GM23338 (cell line): ENCODE results near the gene TRPM1. TPM values are rescaled to one million over a fixed set of nuclear protein-coding genes. Genes with fewer than 3 reads are reported as not detected.
A peak's percentile ranks its signal among the peaks of the same experiment; 100 is the strongest.

Source experiments
- ATAC-seq: fragments of 200-7000 bp; cut with Tn5 transposase; 3 replicates; pipeline ENCODE4 v1.9.1; 2020
- DNase-seq: peaks from one replicate; pipeline ENCODE4 v3.0.0-alpha.2; 2015; ENCODE audit warnings: low spot score
- H2AFZ ChIP-seq: fragments of 200-600 bp; sonication (generic); 2 replicates; pipeline ENCODE4 v1.8.0; 2016; ENCODE audit warnings: antibody characterized with exemption, mild to moderate bottlenecking, moderate library complexity
- H3F3A ChIP-seq: fragments of 200-600 bp; sonication (generic); replicated peaks from 2 replicates; pipeline ENCODE4 v1.8.0; 2017; ENCODE audit warnings: antibody characterized with exemption, mixed run types, low read depth
- H3K27ac ChIP-seq: fragments of 200-600 bp; sonication (generic); 2 replicates; pipeline ENCODE4 v1.6.1; 2016; ENCODE audit warnings: low read depth
- H3K27me3 ChIP-seq: fragments of 200-600 bp; sonication (generic); 2 replicates; pipeline ENCODE4 v1.8.0; 2016; ENCODE audit warnings: mild to moderate bottlenecking, mixed run types, moderate library complexity; ENCODE audit not compliant: insufficient read depth
- H3K36me3 ChIP-seq: fragments of 200-600 bp; sonication (generic); 2 replicates; pipeline ENCODE4 v1.8.0; 2016; ENCODE audit warnings: mild to moderate bottlenecking; ENCODE audit not compliant: insufficient read depth
- H3K4me1 ChIP-seq: fragments of 200-600 bp; sonication (generic); 2 replicates; pipeline ENCODE4 v1.8.0; 2016; ENCODE audit warnings: mild to moderate bottlenecking, moderate library complexity; ENCODE audit not compliant: insufficient read depth
- H3K4me2 ChIP-seq: fragments of 200-600 bp; sonication (generic); 2 replicates; pipeline ENCODE4 v1.7.1; 2017; ENCODE audit warnings: mixed run types
- H3K4me3 ChIP-seq: fragments of 200-600 bp; sonication (generic); 2 replicates; pipeline ENCODE4 v1.6.1; 2016; ENCODE audit warnings: mixed run types
- H3K79me2 ChIP-seq: fragments of 200-600 bp; sonication (generic); replicated peaks from 2 replicates; pipeline ENCODE4 v1.8.0; 2017; ENCODE audit warnings: mild to moderate bottlenecking; ENCODE audit not compliant: insufficient read depth
- H3K9me2 ChIP-seq: fragments of 200-600 bp; sonication (generic); 2 replicates; pipeline ENCODE4 v1.8.0; 2017; ENCODE audit not compliant: insufficient read depth
- H4K20me1 ChIP-seq: fragments of 200-600 bp; sonication (generic); replicated peaks from 2 replicates; pipeline ENCODE4 v1.8.0; 2017; ENCODE audit warnings: mild to moderate bottlenecking; ENCODE audit not compliant: insufficient read depth
- H3K27ac Mint-ChIP-seq: 2 replicates; pipeline ENCODE4 v1.8.0; 2020; ENCODE audit warnings: inconsistent platforms, mild to moderate bottlenecking, moderate library complexity, mixed read lengths
- H3K27me3 Mint-ChIP-seq: 3 replicates; pipeline ENCODE4 v1.8.0; 2022; ENCODE audit warnings: low read depth, mild to moderate bottlenecking, moderate library complexity, mixed read lengths, inconsistent platforms; ENCODE audit not compliant: insufficient read depth, poor library complexity
- H3K36me3 Mint-ChIP-seq: 3 replicates; pipeline ENCODE4 v1.8.0; 2021; ENCODE audit warnings: low read depth, mild to moderate bottlenecking, inconsistent platforms, moderate library complexity, mixed read lengths
- H3K4me1 Mint-ChIP-seq: 3 replicates; pipeline ENCODE4 v1.8.0; 2020; ENCODE audit warnings: mild to moderate bottlenecking, inconsistent platforms, mixed read lengths
- H3K4me3 Mint-ChIP-seq: 3 replicates; pipeline ENCODE4 v1.8.0; 2021; ENCODE audit warnings: moderate library complexity, mild to moderate bottlenecking, inconsistent platforms, mixed read lengths
- H3K9me3 Mint-ChIP-seq: 3 replicates; pipeline ENCODE4 v1.8.0; 2020; ENCODE audit warnings: moderate library complexity, mild to moderate bottlenecking, inconsistent platforms, mixed read lengths
- EZH2phosphoT487 ChIP-seq: fragments of 200-600 bp; sonication (generic); IDR thresholded peaks from one replicate; pipeline ENCODE4 v1.8.1; 2018; ENCODE audit warnings: antibody characterized with exemption; ENCODE audit not compliant: unreplicated experiment
- JUNB ChIP-seq: IDR thresholded peaks from one replicate; pipeline ENCODE4 v1.6.1; 2016; ENCODE audit warnings: antibody characterized with exemption; ENCODE audit not compliant: unreplicated experiment
- NANOG ChIP-seq: IDR thresholded peaks from 2 replicates; pipeline ENCODE4 v1.6.1; 2016; ENCODE audit warnings: antibody characterized with exemption, borderline replicate concordance
- POLR2AphosphoS5 ChIP-seq: IDR thresholded peaks from 2 replicates; pipeline ENCODE4 v1.6.1; 2016; ENCODE audit warnings: antibody characterized with exemption, low read depth
- ZNF331 ChIP-seq: fragments of 250-450 bp; sonication (Bioruptor Pico); IDR thresholded peaks from 2 replicates; pipeline ENCODE4 v1.5.0; 2020; ENCODE audit warnings: low read depth, mild to moderate bottlenecking, moderate library complexity
- polyA plus RNA-seq: library from polyadenylated mRNA; unstranded; fragments of >200 nt; fragmentation: Nextera tagmentation; extraction: Ambion mirVana; gene quantifications from 2 replicates; pipeline ENCODE4 v1.2.1, GENCODE V29; 2016
- total RNA-seq: library from RNA; depleted of rRNA; stranded (reverse); fragments of >200 nt; shearing (Covaris generic); gene quantifications from 2 replicates; pipeline ENCODE4 v1.2.3, GENCODE V29; 2014
- TF ChIP-seq, protein P1 (sequence below): IDR thresholded peaks from one replicate; pipeline ENCODE4 v1.6.1; 2018; ENCODE audit warnings: antibody characterized with exemption; ENCODE audit not compliant: unreplicated experiment
- TF ChIP-seq, protein P2 (sequence below): IDR thresholded peaks from 2 replicates; pipeline ENCODE4 v1.6.1; 2016; ENCODE audit warnings: antibody characterized with exemption
- TF ChIP-seq, protein P3 (sequence below), 2 experiments: fragments of 200-600 bp in 1 of 2; sonication (generic) in 1 of 2; conservative IDR thresholded peaks; 2 replicates each; pipeline versions ENCODE4 v1.5.1 to v1.6.1; 2016 to 2017; ENCODE audit warnings: antibody characterized with exemption in 2 of 2, low read depth in 2 of 2, mild to moderate bottlenecking in 2 of 2, moderate library complexity in 1 of 2

TRPM1 gene
- total and polyA plus RNA-seq, 2 experiments from 2014 or later = 0.19 TPM; not detected in 1

GRCh38 chr15:31108836-31109235 lies 7.3 kb upstream of the TRPM1 start (continued):
- TF ChIP-seq, protein P1, sequence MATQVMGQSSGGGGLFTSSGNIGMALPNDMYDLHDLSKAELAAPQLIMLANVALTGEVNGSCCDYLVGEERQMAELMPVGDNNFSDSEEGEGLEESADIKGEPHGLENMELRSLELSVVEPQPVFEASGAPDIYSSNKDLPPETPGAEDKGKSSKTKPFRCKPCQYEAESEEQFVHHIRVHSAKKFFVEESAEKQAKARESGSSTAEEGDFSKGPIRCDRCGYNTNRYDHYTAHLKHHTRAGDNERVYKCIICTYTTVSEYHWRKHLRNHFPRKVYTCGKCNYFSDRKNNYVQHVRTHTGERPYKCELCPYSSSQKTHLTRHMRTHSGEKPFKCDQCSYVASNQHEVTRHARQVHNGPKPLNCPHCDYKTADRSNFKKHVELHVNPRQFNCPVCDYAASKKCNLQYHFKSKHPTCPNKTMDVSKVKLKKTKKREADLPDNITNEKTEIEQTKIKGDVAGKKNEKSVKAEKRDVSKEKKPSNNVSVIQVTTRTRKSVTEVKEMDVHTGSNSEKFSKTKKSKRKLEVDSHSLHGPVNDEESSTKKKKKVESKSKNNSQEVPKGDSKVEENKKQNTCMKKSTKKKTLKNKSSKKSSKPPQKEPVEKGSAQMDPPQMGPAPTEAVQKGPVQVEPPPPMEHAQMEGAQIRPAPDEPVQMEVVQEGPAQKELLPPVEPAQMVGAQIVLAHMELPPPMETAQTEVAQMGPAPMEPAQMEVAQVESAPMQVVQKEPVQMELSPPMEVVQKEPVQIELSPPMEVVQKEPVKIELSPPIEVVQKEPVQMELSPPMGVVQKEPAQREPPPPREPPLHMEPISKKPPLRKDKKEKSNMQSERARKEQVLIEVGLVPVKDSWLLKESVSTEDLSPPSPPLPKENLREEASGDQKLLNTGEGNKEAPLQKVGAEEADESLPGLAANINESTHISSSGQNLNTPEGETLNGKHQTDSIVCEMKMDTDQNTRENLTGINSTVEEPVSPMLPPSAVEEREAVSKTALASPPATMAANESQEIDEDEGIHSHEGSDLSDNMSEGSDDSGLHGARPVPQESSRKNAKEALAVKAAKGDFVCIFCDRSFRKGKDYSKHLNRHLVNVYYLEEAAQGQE = no peak
- no peak for TF ChIP-seq ZNF331 (CRISPR knock-in tag)
- TF ChIP-seq POLR2AphosphoS5 = no peak

GRCh38 chr15:31106495-31107300 lies 5.2 kb upstream of the TRPM1 start:
- Histone ChIP-seq H3K79me2 (no peaks in the 10 kb centered on the region), H3F3A (no peaks in the 10 kb centered on the region), H3K4me2 (no peak overlapping the region), H3K27me3 (no peaks in the 10 kb centered on the region), H4K20me1 (no peaks in the 10 kb centered on the region), H3K9me2 (no peaks in the 10 kb centered on the region), H3K36me3 (no peaks in the 10 kb centered on the region), H3K4me3 (no peak overlapping the region), H3K27ac (no peak overlapping the region), H3K4me1 (no peaks in the 10 kb centered on the region), H2AFZ (no peak overlapping the region)
- ATAC-seq (no peak), DNase-seq (no peak)
- Mint-ChIP-seq H3K4me3 (no peak overlapping the region), H3K9me3 (no peaks in the 10 kb centered on the region), H3K36me3 (no peaks in the 10 kb centered on the region), H3K27me3 (peaks cover 2% of the 10 kb centered on the region), H3K4me1 (peaks cover 3% of the 10 kb centered on the region; the same call in 2 of the 3 replicates), H3K27ac (no peak overlapping the region)
- no peak for TF ChIP-seq EZH2phosphoT487
- TF ChIP-seq, protein P1 = no peak

DNA sequence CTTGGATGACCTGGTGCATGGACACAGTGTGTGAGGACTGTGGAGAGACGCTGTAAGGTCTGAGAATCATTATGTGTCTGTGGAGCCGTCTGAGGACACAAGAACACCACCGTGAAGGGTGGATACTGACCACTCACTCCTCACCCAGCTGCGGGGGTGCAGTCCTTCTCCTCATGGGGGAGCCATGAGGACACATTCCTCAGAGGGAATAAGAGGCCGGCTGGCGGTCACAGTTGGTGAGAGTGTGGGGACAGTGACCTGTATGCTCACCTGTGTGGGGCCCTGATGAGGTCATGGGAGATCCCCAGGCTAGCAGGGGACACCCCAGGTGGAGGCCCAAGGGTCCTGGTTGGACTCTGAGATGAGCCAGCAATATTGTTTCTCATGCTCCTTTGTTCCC lies 2.5 kb upstream of the TRPM1 start:
- Histone ChIP-seq H3K27ac (no peak overlapping the region), H3K4me3 (no peak overlapping the region), H3K27me3 (no peaks in the 10 kb centered on the region), H3K4me2 (no peak overlapping the region), H3K79me2 (no peaks in the 10 kb centered on the region), H3F3A (no peaks in the 10 kb centered on the region), H4K20me1 (no peaks in the 10 kb centered on the region), H3K4me1 (peaks cover 13% of the 10 kb centered on the region), H2AFZ (no peak overlapping the region), H3K36me3 (no peaks in the 10 kb centered on the region), H3K9me2 (no peaks in the 10 kb centered on the region)
- Mint-ChIP-seq H3K4me1 (peaks cover 12% of the 10 kb centered on the region), H3K36me3 (no peaks in the 10 kb centered on the region), H3K27me3 (peaks cover 6% of the 10 kb centered on the region), H3K9me3 (no peaks in the 10 kb centered on the region), H3K27ac (no peak overlapping the region), H3K4me3 (no peak overlapping the region)
- DNase-seq = no peak
- ATAC-seq = no peak
- TF ChIP-seq, protein P2, sequence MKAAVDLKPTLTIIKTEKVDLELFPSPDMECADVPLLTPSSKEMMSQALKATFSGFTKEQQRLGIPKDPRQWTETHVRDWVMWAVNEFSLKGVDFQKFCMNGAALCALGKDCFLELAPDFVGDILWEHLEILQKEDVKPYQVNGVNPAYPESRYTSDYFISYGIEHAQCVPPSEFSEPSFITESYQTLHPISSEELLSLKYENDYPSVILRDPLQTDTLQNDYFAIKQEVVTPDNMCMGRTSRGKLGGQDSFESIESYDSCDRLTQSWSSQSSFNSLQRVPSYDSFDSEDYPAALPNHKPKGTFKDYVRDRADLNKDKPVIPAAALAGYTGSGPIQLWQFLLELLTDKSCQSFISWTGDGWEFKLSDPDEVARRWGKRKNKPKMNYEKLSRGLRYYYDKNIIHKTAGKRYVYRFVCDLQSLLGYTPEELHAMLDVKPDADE = no peak
- TF ChIP-seq, protein P3, sequence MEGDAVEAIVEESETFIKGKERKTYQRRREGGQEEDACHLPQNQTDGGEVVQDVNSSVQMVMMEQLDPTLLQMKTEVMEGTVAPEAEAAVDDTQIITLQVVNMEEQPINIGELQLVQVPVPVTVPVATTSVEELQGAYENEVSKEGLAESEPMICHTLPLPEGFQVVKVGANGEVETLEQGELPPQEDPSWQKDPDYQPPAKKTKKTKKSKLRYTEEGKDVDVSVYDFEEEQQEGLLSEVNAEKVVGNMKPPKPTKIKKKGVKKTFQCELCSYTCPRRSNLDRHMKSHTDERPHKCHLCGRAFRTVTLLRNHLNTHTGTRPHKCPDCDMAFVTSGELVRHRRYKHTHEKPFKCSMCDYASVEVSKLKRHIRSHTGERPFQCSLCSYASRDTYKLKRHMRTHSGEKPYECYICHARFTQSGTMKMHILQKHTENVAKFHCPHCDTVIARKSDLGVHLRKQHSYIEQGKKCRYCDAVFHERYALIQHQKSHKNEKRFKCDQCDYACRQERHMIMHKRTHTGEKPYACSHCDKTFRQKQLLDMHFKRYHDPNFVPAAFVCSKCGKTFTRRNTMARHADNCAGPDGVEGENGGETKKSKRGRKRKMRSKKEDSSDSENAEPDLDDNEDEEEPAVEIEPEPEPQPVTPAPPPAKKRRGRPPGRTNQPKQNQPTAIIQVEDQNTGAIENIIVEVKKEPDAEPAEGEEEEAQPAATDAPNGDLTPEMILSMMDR (conservative IDR thresholded peaks at IDR 0.05; ENCODE audit: low read depth in 2 of 2) = peak in 1 of 2 experiments; percentile 37; a peak in 2 of 4 replicates
- no peak for TF ChIP-seq NANOG
- TF ChIP-seq JUNB = no peak
